GM12878 (cell line): ENCODE measurements around the gene ADCY1. TPM values are rescaled to one million over a fixed set of nuclear protein-coding genes. Genes with fewer than 3 reads are reported as not detected.

Experiments used
- ATAC-seq: fragments of 200-7000 bp; cut with Tn5 transposase; 3 replicates; pipeline ENCODE4 v1.9.1; 2020; ENCODE audit warnings: mild to moderate bottlenecking, moderate library complexity
- BruUV-seq: library from RNA; stranded (reverse); fragments of 400-500 nt; replicated peaks from 2 replicates; lab custom pipeline; 2021; lab: Mats Ljungman, UMichigan
- CTCF ChIA-PET: fragments of 300-600 bp; sonication (Branson Sonifier 250); formaldehyde crosslinking; extraction: SDS; loops from one replicate; lab custom pipeline; 2021; ENCODE audit warnings: inconsistent platforms; lab: Yijun Ruan, JAX
- POLR2A ChIA-PET: fragments of 350-600 bp; formaldehyde crosslinking; extraction: SDS; loops from one replicate; lab custom pipeline; 2021; ENCODE audit warnings: inconsistent platforms; lab: Charles Lee
- RAD21 ChIA-PET: fragments of 300-600 bp; sonication (Branson Sonifier 250); formaldehyde crosslinking; loops from one replicate; lab custom pipeline; 2023; ENCODE audit warnings: antibody characterized with exemption; ENCODE audit not compliant: unreplicated experiment; lab: Charles Lee
- SMC1A ChIA-PET: fragments of 300-600 bp; sonication (Branson Sonifier 250); formaldehyde crosslinking; loops from one replicate; lab custom pipeline; 2023; ENCODE audit not compliant: unreplicated experiment, uncharacterized antibody; lab: Charles Lee
- DNase-seq: peaks from one replicate; pipeline ENCODE4 v3.0.0-alpha.2; 2011; ENCODE audit warnings: low read depth, low spot score
- FAIRE-seq: peaks from 3 replicates; lab custom pipeline; 2011; peaks lifted over from hg19 to GRCh38; lab: Jason Lieb, UNC
- H2AFZ ChIP-seq: 2 replicates; pipeline ENCODE4 v1.6.0; 2011; ENCODE audit warnings: low read depth, low read length, control low read depth; ENCODE audit not compliant: control insufficient read depth
- H3K27ac ChIP-seq: 2 replicates; pipeline ENCODE4 v1.5.1; 2011; ENCODE audit warnings: control low read depth; ENCODE audit not compliant: control insufficient read depth, insufficient read depth
- H3K27me3 ChIP-seq, 2 experiments: replicated peaks in 1 of 2; 2 replicates each; pipeline versions ENCODE4 v1.6.0 to v1.6.1; 2011; ENCODE audit warnings: low read length in 1 of 2; ENCODE audit not compliant: control insufficient read depth in 2 of 2, insufficient read depth in 2 of 2
- H3K36me3 ChIP-seq, 2 experiments: 2 replicates each; pipeline ENCODE4 v1.5.1; 2011; ENCODE audit warnings: low read length in 1 of 2; ENCODE audit not compliant: control insufficient read depth in 2 of 2, insufficient read depth in 2 of 2
- H3K4me1 ChIP-seq: 2 replicates; pipeline ENCODE4 v1.6.1; 2011; ENCODE audit warnings: mild to moderate bottlenecking, low read length, moderate library complexity, mixed read lengths; ENCODE audit not compliant: control insufficient read depth, insufficient read depth
- H3K4me2 ChIP-seq: 2 replicates; pipeline ENCODE4 v1.6.0; 2011; ENCODE audit warnings: control low read depth; ENCODE audit not compliant: control insufficient read depth, insufficient read depth
- H3K4me3 ChIP-seq: fragments of 200-600 bp; sonication (generic); 2 replicates; pipeline ENCODE4 v1.5.1; 2016
- H3K79me2 ChIP-seq: 2 replicates; pipeline ENCODE4 v1.6.0; 2011; ENCODE audit warnings: low read length; ENCODE audit not compliant: control insufficient read depth, insufficient read depth
- H3K9ac ChIP-seq: 2 replicates; pipeline ENCODE4 v1.8.0; 2011; ENCODE audit warnings: low read length, control low read depth, mixed read lengths; ENCODE audit not compliant: control insufficient read depth, insufficient read depth
- H3K9me3 ChIP-seq: replicated peaks from 3 replicates; pipeline ENCODE4 v1.5.1; 2011; ENCODE audit warnings: mild to moderate bottlenecking, low read length; ENCODE audit not compliant: control insufficient read depth, insufficient read depth
- H4K20me1 ChIP-seq: 2 replicates; pipeline ENCODE4 v1.6.0; 2011; ENCODE audit not compliant: control insufficient read depth, insufficient read depth
- CBX5 ChIP-seq: sonication (generic); IDR thresholded peaks from 2 replicates; pipeline ENCODE4 v1.6.1; 2016; ENCODE audit warnings: low read depth, moderate library complexity, mild to moderate bottlenecking, inconsistent platforms
- HDAC2 ChIP-seq: fragments of 200-600 bp; sonication (generic); IDR thresholded peaks from 2 replicates; pipeline ENCODE4 v1.6.1; 2017
- HDAC6 ChIP-seq: fragments of 200-600 bp; sonication (generic); IDR thresholded peaks from one replicate; pipeline ENCODE4 v1.8.0; 2017; ENCODE audit warnings: antibody characterized with exemption; ENCODE audit not compliant: unreplicated experiment
- WGBS: methylation state at CpG from one replicate; pipeline ENCODE4 v1.1.6; 2016; ENCODE audit warnings: low lambda C conversion rate; ENCODE audit not compliant: insufficient replicate concordance, insufficient coverage; ENCODE audit errors: missing lambda C conversion rate; 5-methylcytosine and 5-hydroxymethylcytosine counted together
- in situ Hi-C: fragments of 300-500 bp; cut with MboI; formaldehyde crosslinking; loops from 9 replicates; pipeline ENCODE4 v1.14.3; 2018; ENCODE audit warnings: mixed read lengths
- intact Hi-C: fragments of 100-400 bp; cut with micrococcal nuclease; formaldehyde crosslinking; loops from one replicate; pipeline ENCODE4 v1.14.2; 2022; ENCODE audit not compliant: unreplicated experiment
- polyA plus RNA-seq, 11 experiments: library from polyadenylated mRNA; depleted of rRNA in 4 of 11; unstranded in 6 of 11; stranded (reverse) in 5 of 11; fragments of >200 nt; fragmentation: Nextera tagmentation in 4 of 11; fragmentation: Illumina TruSeq in 1 of 11; extraction: Ambion mirVana in 4 of 11; extraction: Trizol in 1 of 11; gene quantifications; 1 replicate in 1 of 11; 2 replicates in 10 of 11; pipeline versions ENCODE4 v1.2.1 to v1.2.3, GENCODE V29; 2011 to 2016; ENCODE audit warnings: inconsistent platforms in 2 of 11, missing spikeins in 2 of 11, low read depth in 1 of 11
- total RNA-seq, 4 experiments: library from RNA; depleted of rRNA in 3 of 4; stranded (reverse); fragments of >200 nt in 3 of 4; fragmentation: Illumina TruSeq in 1 of 4; extraction: Trizol in 1 of 4; gene quantifications; 2 replicates each; pipeline versions ENCODE4 v1.2.1 to v1.2.3, GENCODE V29; 2013 to 2021
- TF ChIP-seq, protein P1 (sequence below): fragments of 450-650 bp; conservative IDR thresholded peaks from 2 replicates; pipeline ENCODE4 v1.6.1; 2017; ENCODE audit warnings: mild to moderate bottlenecking, moderate library complexity
- TF ChIP-seq, protein P2 (sequence below): IDR thresholded peaks from 2 replicates; pipeline ENCODE4 v1.6.1; 2011; ENCODE audit warnings: borderline replicate concordance, low read depth, mild to moderate bottlenecking, moderate library complexity, low read length; ENCODE audit not compliant: insufficient read depth, poor library complexity, severe bottlenecking
- TF ChIP-seq, protein P3 (sequence below): fragments of 450-650 bp; IDR thresholded peaks from 2 replicates; pipeline ENCODE4 v1.6.1; 2017; ENCODE audit warnings: antibody characterized with exemption, mild to moderate bottlenecking, moderate library complexity
- TF ChIP-seq, protein P4 (sequence below): IDR thresholded peaks from 2 replicates; pipeline ENCODE4 v1.6.1; 2012; ENCODE audit warnings: low read depth, low read length, improper control_type of control experiment
- TF ChIP-seq, protein P5 (sequence below): fragments of 450-650 bp; formaldehyde crosslinking; IDR thresholded peaks from 2 replicates; pipeline ENCODE4 v1.4.0; 2020; ENCODE audit warnings: mild to moderate bottlenecking, moderate library complexity

Gene ADCY1
- total and polyA plus RNA-seq, 10 of the 15 experiments (the other 5 are each of a cell fraction or from before 2014, with no cell fraction given): 0.13 to 1.4 (median 0.45) TPM; not detected in 1

DNA sequence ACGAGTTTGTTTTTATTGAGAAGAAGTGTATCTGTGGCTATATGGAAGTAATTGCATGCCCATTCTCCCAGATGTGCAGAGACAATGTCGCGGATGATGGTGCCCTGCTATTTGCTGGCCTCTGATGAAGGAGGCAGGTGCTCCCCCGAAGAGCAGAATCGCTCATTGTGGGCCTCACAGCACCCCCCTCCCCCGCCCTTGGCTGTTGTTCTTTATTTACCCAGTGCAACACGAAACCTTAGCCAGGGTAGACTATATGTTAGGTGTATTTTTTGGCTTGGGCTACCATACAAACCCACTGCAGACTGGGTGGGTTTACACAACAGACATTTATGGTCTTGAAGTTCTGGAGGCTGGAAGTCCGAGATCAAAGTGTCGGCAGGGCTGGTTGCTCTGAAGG, 3.4 kb upstream of the ADCY1 start (continued):
- TF ChIP-seq, protein P1, sequence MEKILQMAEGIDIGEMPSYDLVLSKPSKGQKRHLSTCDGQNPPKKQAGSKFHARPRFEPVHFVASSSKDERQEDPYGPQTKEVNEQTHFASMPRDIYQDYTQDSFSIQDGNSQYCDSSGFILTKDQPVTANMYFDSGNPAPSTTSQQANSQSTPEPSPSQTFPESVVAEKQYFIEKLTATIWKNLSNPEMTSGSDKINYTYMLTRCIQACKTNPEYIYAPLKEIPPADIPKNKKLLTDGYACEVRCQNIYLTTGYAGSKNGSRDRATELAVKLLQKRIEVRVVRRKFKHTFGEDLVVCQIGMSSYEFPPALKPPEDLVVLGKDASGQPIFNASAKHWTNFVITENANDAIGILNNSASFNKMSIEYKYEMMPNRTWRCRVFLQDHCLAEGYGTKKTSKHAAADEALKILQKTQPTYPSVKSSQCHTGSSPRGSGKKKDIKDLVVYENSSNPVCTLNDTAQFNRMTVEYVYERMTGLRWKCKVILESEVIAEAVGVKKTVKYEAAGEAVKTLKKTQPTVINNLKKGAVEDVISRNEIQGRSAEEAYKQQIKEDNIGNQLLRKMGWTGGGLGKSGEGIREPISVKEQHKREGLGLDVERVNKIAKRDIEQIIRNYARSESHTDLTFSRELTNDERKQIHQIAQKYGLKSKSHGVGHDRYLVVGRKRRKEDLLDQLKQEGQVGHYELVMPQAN: no peak
- TF ChIP-seq CBX5: no peak
- no peak for TF ChIP-seq HDAC6

DNA sequence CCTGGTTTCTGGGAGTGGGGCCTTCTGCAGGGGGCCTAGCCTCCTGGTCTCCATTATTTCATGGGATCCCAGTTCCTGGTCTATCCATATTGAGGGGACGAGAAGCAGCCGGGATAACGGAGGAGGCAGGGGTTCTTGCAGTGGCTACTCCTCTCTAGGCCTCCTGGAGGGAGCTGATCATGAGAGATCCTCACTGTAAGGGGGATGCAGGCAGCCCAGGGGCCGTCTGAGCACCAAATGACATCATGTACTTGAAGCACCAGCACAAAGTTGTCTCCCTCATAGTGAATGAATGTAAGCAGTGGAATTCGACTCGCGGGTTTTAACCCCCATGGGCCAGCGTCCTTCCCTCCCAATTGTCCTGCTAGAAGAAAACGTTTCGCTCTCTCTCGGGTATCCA, 964 bp upstream of the ADCY1 start:
- Histone ChIP-seq H3K36me3 (no peaks in the 10 kb centered on the region), H3K27me3 (peaks cover 6 to 14% of the 10 kb centered on the region in 2 experiments)
- intact Hi-C loops: no loop called here
- WGBS: 40% methylated on average over 11 of the region's 11 CpGs
- no peak for DNase-seq
- CTCF ChIA-PET: no interaction called here
- TF ChIP-seq, protein P2, sequence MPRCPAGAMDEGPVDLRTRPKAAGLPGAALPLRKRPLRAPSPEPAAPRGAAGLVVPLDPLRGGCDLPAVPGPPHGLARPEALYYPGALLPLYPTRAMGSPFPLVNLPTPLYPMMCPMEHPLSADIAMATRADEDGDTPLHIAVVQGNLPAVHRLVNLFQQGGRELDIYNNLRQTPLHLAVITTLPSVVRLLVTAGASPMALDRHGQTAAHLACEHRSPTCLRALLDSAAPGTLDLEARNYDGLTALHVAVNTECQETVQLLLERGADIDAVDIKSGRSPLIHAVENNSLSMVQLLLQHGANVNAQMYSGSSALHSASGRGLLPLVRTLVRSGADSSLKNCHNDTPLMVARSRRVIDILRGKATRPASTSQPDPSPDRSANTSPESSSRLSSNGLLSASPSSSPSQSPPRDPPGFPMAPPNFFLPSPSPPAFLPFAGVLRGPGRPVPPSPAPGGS: no peak
- TF ChIP-seq, protein P3, sequence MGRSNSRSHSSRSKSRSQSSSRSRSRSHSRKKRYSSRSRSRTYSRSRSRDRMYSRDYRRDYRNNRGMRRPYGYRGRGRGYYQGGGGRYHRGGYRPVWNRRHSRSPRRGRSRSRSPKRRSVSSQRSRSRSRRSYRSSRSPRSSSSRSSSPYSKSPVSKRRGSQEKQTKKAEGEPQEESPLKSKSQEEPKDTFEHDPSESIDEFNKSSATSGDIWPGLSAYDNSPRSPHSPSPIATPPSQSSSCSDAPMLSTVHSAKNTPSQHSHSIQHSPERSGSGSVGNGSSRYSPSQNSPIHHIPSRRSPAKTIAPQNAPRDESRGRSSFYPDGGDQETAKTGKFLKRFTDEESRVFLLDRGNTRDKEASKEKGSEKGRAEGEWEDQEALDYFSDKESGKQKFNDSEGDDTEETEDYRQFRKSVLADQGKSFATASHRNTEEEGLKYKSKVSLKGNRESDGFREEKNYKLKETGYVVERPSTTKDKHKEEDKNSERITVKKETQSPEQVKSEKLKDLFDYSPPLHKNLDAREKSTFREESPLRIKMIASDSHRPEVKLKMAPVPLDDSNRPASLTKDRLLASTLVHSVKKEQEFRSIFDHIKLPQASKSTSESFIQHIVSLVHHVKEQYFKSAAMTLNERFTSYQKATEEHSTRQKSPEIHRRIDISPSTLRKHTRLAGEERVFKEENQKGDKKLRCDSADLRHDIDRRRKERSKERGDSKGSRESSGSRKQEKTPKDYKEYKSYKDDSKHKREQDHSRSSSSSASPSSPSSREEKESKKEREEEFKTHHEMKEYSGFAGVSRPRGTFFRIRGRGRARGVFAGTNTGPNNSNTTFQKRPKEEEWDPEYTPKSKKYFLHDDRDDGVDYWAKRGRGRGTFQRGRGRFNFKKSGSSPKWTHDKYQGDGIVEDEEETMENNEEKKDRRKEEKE: no peak
- TF ChIP-seq, protein P4, sequence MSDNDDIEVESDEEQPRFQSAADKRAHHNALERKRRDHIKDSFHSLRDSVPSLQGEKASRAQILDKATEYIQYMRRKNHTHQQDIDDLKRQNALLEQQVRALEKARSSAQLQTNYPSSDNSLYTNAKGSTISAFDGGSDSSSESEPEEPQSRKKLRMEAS: no peak
- TF ChIP-seq, protein P5, sequence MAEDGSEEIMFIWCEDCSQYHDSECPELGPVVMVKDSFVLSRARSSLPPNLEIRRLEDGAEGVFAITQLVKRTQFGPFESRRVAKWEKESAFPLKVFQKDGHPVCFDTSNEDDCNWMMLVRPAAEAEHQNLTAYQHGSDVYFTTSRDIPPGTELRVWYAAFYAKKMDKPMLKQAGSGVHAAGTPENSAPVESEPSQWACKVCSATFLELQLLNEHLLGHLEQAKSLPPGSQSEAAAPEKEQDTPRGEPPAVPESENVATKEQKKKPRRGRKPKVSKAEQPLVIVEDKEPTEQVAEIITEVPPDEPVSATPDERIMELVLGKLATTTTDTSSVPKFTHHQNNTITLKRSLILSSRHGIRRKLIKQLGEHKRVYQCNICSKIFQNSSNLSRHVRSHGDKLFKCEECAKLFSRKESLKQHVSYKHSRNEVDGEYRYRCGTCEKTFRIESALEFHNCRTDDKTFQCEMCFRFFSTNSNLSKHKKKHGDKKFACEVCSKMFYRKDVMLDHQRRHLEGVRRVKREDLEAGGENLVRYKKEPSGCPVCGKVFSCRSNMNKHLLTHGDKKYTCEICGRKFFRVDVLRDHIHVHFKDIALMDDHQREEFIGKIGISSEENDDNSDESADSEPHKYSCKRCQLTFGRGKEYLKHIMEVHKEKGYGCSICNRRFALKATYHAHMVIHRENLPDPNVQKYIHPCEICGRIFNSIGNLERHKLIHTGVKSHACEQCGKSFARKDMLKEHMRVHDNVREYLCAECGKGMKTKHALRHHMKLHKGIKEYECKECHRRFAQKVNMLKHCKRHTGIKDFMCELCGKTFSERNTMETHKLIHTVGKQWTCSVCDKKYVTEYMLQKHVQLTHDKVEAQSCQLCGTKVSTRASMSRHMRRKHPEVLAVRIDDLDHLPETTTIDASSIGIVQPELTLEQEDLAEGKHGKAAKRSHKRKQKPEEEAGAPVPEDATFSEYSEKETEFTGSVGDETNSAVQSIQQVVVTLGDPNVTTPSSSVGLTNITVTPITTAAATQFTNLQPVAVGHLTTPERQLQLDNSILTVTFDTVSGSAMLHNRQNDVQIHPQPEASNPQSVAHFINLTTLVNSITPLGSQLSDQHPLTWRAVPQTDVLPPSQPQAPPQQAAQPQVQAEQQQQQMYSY (CRISPR knock-in tag): no peak
- TF ChIP-seq HDAC2: no peak
- TF ChIP-seq, all 136 proteins: peak for 0
- RAD21 ChIA-PET: no interaction called here
- Histone ChIP-seq H3K27ac (no peak overlapping the region), H3K4me2 (no peak overlapping the region), H3K79me2 (no peaks in the 10 kb centered on the region), H3K4me1 (no peaks in the 10 kb centered on the region), H3K9ac (no peak overlapping the region), H3K9me3 (no peaks in the 10 kb centered on the region), H2AFZ (no peak overlapping the region), H3K4me3 (no peak overlapping the region), H4K20me1 (no peaks in the 10 kb centered on the region)
- no peak for FAIRE-seq
- in situ Hi-C loops: no loop called here
- POLR2A ChIA-PET: no interaction called here
- SMC1A ChIA-PET: no interaction called here
- ATAC-seq: no peak
- BruUV-seq: no TSS peak
